Raji (cell line): ENCODE results near the gene CYP17A1.

Source experiments
- POLR2A ChIP-seq: IDR thresholded peaks from 2 replicates; pipeline ENCODE4 v1.6.1; 2011; ENCODE audit warnings: low read depth, low read length, control low read depth; ENCODE audit not compliant: insufficient read depth

Gene CYP17A1

DNA sequence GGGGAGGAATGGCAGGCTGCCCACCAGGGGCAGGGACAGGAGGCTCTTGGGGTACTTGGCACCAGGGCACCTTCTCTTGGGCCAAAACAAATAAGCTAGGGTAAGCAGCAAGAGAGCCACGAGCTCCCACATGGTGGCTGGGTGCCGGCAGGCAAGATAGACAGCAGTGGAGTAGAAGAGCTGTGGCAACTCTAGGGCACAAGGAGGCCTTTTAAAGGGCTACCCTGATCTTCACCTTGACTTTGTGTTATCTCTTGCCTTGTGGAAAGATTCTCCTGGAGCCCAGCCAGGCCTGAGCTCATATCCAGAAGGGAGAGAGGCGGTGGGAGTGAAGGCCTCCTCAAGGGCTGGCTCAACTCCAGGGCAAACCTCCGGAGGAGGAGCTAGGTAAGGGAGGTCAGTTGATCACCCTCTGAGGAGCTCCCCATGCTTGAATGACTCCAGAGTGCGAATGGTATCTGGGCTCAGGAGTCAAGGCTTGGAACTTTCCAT is at the start of gene CYP17A1:
CYP17A1 (minus strand) TSS at position 184 of the 492 bp plus-strand sequence; CDS start at position 132, 52 bp downstream.
- no peak for TF ChIP-seq POLR2A

- no peak for TF ChIP-seq POLR2A
These were observed 43.0 kb upstream of the CYP17A1 start for GRCh38 chr10:102880256-102880655.

GRCh38 chr10:102878629-102879028 is 41.4 kb upstream of the CYP17A1 start:
- no peak for TF ChIP-seq POLR2A

- no peak for TF ChIP-seq POLR2A
These were observed 39.5 kb upstream of the CYP17A1 start for GRCh38 chr10:102876747-102877153.

- TF ChIP-seq POLR2A = no peak
These were observed 35.0 kb upstream of the CYP17A1 start for GRCh38 chr10:102872163-102872562.

- no peak for TF ChIP-seq POLR2A
These were observed 33.0 kb upstream of the CYP17A1 start for GRCh38 chr10:102870221-102870620.

DNA sequence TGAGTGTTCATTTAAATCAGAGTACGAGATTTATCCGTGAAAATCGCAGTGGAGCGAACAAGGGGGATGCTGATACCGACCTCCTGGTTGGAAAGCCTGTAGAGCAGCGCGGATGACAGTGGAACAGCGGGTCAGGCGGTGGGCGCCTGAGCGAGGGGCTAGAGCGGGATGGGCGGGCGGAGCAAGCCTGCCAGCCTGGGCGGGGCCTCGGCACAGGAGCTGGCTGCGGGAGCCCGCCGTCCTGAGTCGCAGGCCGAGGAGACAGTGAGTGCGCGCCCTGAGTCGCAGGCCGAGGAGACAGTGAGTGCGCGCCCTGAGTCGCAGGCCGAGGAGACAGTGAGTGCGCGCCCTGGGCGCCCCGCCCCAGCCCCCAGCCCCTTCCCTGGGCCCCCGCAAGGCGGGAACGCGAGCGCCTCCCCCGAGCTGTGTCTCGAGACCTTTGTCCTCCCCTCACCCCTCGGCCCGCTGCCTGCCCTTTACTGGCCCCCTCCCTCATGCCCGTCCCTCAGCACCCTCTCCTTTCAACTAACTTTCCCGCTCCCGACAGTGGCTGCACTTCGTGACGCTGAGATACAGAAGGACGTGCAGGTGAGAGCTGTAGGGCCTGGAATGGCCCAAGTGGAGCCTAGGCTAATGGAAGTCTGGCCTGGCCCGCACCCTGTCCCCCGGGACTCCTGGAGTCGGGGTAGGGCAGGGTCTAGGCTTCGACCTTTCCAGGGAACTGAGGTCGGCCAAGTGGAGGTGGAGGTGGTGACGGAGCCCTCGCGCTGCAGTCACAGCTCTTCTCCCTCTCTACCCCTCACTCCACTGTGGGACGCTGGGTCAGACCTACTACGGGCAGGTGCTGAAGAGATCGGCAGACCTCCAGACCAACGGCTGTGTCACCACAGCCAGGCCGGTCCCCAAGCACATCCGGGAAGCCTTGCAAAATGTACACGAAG is 32.3 kb upstream of the CYP17A1 start, which contains the start of gene AS3MT:
AS3MT (plus strand) TSS at position 213 of the 941 bp plus-strand sequence; CDS start at position 336, 123 bp downstream.
- no peak for TF ChIP-seq POLR2A

DNA sequence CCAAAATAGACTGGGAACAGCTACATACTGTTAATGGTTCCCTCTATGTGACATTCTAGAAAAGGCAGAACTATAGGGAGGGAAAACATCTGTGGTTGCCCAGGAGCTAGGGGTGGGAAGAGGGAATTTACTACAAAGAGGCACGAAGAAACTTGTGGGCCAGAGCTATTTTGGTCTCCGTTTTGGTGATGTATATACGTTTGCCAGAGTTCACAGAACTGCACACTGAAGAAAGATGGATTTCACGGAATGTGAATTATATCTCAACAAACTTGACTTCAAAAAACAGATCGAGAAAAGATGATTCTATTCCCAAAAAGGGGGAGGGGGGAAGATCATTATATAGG is 31.7 kb upstream of the CYP17A1 start:
- no peak for TF ChIP-seq POLR2A

DNA sequence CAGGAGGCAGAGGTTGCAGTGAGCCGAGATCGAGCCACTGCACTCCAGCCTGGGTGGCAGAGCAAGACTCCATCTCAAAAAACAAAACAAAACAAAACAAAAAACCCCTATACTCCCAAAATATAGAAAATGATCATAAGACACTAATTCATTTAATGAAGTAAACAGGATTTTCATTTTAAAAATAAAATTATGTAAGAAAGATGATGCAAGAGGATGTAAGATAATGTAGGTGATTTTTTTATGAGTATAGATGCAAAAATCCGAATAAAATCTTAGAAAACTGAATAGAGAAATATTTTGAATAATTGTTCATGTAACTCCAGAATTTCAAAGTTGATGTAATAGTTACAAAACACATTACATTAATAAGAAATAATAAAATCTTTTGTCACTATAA is 28.4 kb upstream of the CYP17A1 start:
- TF ChIP-seq POLR2A = no peak

- TF ChIP-seq POLR2A = no peak
These were observed 26.4 kb upstream of the CYP17A1 start for GRCh38 chr10:102863660-102864059.

DNA sequence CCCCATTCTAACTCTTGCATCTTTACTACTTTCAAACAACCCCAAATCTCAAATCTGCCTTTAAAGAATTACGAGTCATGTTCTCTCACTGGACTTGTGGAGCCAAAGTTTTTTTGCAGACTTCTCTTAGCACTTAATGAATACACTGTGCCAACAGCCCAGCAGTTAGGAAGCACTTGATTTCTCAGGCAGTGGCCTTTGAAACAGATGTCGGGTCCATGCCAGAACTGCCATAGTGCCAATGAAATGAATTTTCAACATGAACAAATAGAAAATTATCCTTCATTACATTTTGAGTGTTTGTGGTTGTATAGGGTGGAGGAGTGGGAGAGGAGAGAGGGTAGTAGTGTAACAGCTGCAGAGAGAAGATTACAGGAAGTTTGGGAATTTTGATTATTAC is 22.7 kb upstream of the CYP17A1 start:
- TF ChIP-seq POLR2A = no peak

GRCh38 chr10:102856758-102857424 is 19.7 kb upstream of the CYP17A1 start:
- no peak for TF ChIP-seq POLR2A

DNA sequence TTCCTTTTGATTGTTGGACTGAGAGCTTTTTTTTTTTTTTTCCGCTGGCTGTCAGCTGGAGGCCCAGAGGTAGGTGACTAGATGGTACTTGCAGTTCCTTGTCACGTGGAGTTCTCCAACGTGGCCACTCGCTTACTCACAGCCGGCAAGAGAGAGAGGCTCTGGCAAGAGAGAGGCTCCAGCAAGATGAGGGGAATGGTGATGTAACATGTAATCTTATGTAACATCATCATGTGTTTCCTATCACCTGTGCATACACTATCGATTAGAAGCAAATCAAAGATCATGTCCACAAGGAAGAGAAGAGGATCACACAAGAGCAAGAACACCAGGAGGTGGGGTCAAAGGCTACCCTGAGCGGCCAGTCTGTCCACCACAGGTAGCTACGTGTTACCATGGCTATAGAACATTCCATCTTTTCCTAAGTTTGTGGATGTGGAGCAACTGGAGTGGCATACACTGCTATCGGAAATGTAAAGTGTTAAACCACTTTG is 12.9 kb upstream of the CYP17A1 start:
- no peak for TF ChIP-seq POLR2A

GRCh38 chr10:102845352-102845902 is 8.2 kb upstream of the CYP17A1 start:
- no peak for TF ChIP-seq POLR2A

- TF ChIP-seq POLR2A = no peak
These were observed 4.7 kb upstream of the CYP17A1 start for GRCh38 chr10:102841827-102842345.
